Neural progenitor cell (in vitro differentiated cells): ENCODE measurements around the gene ENDOG. TPM values are rescaled to one million over a fixed set of nuclear protein-coding genes. Genes with fewer than 3 reads are reported as not detected.

Experiments
- DNase-seq: peaks from one replicate; pipeline ENCODE4 v3.0.0-alpha.2; 2016; ENCODE audit warnings: low spot score
- H2AFZ ChIP-seq: fragments of 200-600 bp; sonication (generic); replicated peaks from 2 replicates; pipeline ENCODE4 v1.6.1; 2016; ENCODE audit warnings: antibody characterized with exemption
- H3F3A ChIP-seq: fragments of 200-600 bp; sonication (generic); 2 replicates; pipeline ENCODE4 v1.6.1; 2016; ENCODE audit warnings: antibody characterized with exemption, low read depth
- H3K27ac ChIP-seq: fragments of 200-600 bp; sonication (generic); 2 replicates; pipeline ENCODE4 v1.5.1; 2016; ENCODE audit warnings: mild to moderate bottlenecking
- H3K27me3 ChIP-seq: fragments of 200-600 bp; sonication (generic); 2 replicates; pipeline ENCODE4 v1.6.1; 2016; ENCODE audit warnings: mild to moderate bottlenecking, moderate library complexity
- H3K36me3 ChIP-seq: fragments of 200-600 bp; sonication (generic); 2 replicates; pipeline ENCODE4 v1.5.1; 2016
- H3K4me1 ChIP-seq: fragments of 200-600 bp; sonication (generic); 2 replicates; pipeline ENCODE4 v1.6.1; 2016; ENCODE audit warnings: mixed run types
- H3K4me2 ChIP-seq: fragments of 200-600 bp; sonication (generic); 2 replicates; pipeline ENCODE4 v1.6.1; 2016
- H3K4me3 ChIP-seq: fragments of 200-600 bp; sonication (generic); 2 replicates; pipeline ENCODE4 v1.5.1; 2016
- H3K79me2 ChIP-seq: fragments of 200-600 bp; sonication (generic); 2 replicates; pipeline ENCODE4 v1.6.1; 2016; ENCODE audit warnings: low read depth
- H3K9ac ChIP-seq: fragments of 200-600 bp; sonication (generic); 2 replicates; pipeline ENCODE4 v1.6.1; 2016
- H3K9me3 ChIP-seq: fragments of 200-600 bp; sonication (generic); 2 replicates; pipeline ENCODE4 v1.5.1; 2016; ENCODE audit warnings: low read depth
- H4K20me1 ChIP-seq: fragments of 200-600 bp; sonication (generic); 2 replicates; pipeline ENCODE4 v1.6.1; 2016; ENCODE audit warnings: low read depth
- H3K27ac Mint-ChIP-seq: 3 replicates; pipeline ENCODE4 v1.8.0; 2021; ENCODE audit warnings: mixed read lengths
- H3K27me3 Mint-ChIP-seq: 2 replicates; pipeline ENCODE4 v1.8.0; 2022; ENCODE audit warnings: low read depth, mild to moderate bottlenecking, inconsistent platforms, moderate library complexity, mixed read lengths; ENCODE audit not compliant: insufficient read depth
- H3K36me3 Mint-ChIP-seq: 3 replicates; pipeline ENCODE4 v1.8.0; 2021; ENCODE audit warnings: mixed read lengths
- H3K4me1 Mint-ChIP-seq: 3 replicates; pipeline ENCODE4 v1.8.0; 2021; ENCODE audit warnings: mixed read lengths
- H3K4me3 Mint-ChIP-seq: 3 replicates; pipeline ENCODE4 v1.8.0; 2021; ENCODE audit warnings: mild to moderate bottlenecking, moderate library complexity, mixed read lengths
- H3K9me3 Mint-ChIP-seq: 3 replicates; pipeline ENCODE4 v1.8.0; 2020; ENCODE audit warnings: mixed read lengths
- EZH2 ChIP-seq: fragments of 200-600 bp; sonication (generic); IDR thresholded peaks from 2 replicates; pipeline ENCODE4 v1.6.1; 2017; ENCODE audit warnings: antibody characterized with exemption, mild to moderate bottlenecking, moderate library complexity
- EZH2phosphoT487 ChIP-seq: fragments of 200-600 bp; sonication (generic); IDR thresholded peaks from 2 replicates; pipeline ENCODE4 v1.6.1; 2017; ENCODE audit warnings: antibody characterized with exemption
- total RNA-seq: library from RNA; depleted of rRNA; stranded (reverse); fragments of >200 nt; gene quantifications from 2 replicates; pipeline ENCODE4 v1.2.3, GENCODE V29; 2015; ENCODE audit warnings: low replicate concordance
- TF ChIP-seq, protein P1 (sequence below): fragments of 200-600 bp; sonication (generic); IDR thresholded peaks from 2 replicates; pipeline ENCODE4 v1.5.1; 2017; ENCODE audit warnings: antibody characterized with exemption, mild to moderate bottlenecking

ENDOG gene
- total RNA-seq, 1 donor from 2014 or later, result 3.2 TPM

DNA sequence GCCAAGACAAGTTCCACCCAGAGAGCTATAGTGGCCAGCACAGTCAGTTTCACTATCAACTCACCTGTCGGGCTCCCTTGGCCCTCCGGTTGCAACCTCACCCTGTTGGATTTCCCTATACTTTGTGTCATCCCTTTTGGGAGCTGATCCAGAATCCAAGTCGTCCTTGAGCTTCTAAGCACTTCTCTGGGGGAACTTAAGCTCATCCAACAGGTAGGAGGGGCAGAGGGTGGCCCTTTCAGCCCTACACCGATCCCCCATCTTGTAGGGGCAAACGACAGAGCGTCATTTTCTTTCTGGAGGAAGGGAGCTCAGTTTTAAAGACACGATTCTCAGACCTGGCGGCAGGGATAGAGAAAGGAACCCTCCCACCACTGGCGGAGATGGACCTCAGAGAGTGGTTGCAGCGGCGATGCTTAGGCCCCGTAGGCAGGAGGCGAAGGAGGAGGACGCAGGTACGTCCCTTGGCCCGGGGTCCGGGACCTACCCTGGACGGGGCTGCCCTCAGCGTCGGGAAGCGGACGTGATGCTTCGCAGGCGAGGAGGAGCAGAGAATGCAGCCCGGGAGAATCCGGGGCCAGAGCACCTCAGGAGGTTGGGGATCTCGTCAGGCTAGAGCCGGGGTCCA lies 47.1 kb upstream of the ENDOG start:
- H3K4me2 ChIP-seq, result peak overlapping the region; percentile 95
- no peaks in the 10 kb centered on the region for H3K27me3 ChIP-seq
- no peaks in the 10 kb centered on the region for H3K9me3 ChIP-seq
- Mint-ChIP-seq H3K9me3 (peaks cover 6% of the 10 kb centered on the region), H3K27ac (peak overlapping the region; percentile 95), H3K4me1 (peaks cover 17% of the 10 kb centered on the region), H3K27me3 (peaks cover 11% of the 10 kb centered on the region), H3K4me3 (peak overlapping the region; percentile 97), H3K36me3 (no peaks in the 10 kb centered on the region)
- peak overlapping the region; percentile 86 for H2AFZ ChIP-seq
- peak overlapping the region; percentile 84 for H3K9ac ChIP-seq
- H3K36me3 ChIP-seq, result no peaks in the 10 kb centered on the region
- no peak for DNase-seq
- peaks cover 24% of the 10 kb centered on the region for H3K79me2 ChIP-seq
- TF ChIP-seq EZH2 (no peak), EZH2phosphoT487 (no peak)
- TF ChIP-seq, protein P1, sequence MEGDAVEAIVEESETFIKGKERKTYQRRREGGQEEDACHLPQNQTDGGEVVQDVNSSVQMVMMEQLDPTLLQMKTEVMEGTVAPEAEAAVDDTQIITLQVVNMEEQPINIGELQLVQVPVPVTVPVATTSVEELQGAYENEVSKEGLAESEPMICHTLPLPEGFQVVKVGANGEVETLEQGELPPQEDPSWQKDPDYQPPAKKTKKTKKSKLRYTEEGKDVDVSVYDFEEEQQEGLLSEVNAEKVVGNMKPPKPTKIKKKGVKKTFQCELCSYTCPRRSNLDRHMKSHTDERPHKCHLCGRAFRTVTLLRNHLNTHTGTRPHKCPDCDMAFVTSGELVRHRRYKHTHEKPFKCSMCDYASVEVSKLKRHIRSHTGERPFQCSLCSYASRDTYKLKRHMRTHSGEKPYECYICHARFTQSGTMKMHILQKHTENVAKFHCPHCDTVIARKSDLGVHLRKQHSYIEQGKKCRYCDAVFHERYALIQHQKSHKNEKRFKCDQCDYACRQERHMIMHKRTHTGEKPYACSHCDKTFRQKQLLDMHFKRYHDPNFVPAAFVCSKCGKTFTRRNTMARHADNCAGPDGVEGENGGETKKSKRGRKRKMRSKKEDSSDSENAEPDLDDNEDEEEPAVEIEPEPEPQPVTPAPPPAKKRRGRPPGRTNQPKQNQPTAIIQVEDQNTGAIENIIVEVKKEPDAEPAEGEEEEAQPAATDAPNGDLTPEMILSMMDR, result no peak
- H3K27ac ChIP-seq, result peak overlapping the region; percentile 22
- peak overlapping the region; percentile 95 for H3K4me3 ChIP-seq
- no peaks in the 10 kb centered on the region for H3K4me1 ChIP-seq
- peaks cover 10% of the 10 kb centered on the region for H4K20me1 ChIP-seq
- H3F3A ChIP-seq, result peaks cover 24% of the 10 kb centered on the region

DNA sequence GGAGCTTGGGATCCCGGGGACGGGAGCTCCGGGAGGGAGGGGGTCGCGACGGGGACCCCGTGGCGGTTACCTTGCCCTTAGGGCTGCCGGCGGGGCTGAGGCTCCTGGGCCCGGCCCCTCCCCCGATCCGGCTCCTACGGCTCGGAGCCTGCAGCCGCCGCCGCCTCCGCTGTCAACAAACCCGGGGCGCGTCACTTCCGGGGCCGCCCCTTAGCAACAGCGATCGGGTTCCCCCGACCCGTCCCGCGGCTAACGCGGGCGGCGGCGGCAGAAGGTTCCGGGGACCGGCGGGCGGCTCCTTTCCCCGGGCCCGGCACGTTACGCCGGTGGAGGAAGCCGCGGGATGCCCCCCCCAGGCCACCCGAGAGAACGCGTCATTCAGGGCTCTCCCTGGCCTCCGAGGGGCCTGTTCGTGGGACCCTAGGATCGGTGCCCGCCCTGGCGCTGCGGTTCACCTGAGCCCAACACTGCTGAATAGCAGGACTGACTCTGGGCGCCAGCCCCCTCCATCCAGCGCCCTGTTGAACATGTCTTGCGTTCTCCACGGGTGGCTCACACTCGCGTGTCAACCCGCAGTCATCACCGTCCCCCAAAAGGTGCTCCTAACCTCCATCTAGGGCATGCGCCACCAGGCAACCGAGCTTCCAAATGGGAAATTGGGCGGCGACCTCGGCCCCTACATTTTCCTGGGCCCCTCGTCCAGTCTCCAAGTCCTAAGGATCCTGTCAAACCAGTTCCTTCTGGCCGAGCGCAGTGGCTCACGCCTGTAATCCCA lies 46.4 kb upstream of the ENDOG start, which contains the start of gene ZER1:
TSS of gene ZER1 (minus strand) at position 183 of the 775 bp plus-strand sequence. CDS start 16,362 bp downstream, outside the sequence.
- DNase-seq, result peak; percentile 97
- H3K27me3 Mint-ChIP-seq, result peaks cover 11% of the 10 kb centered on the region
- H3K27ac Mint-ChIP-seq, result peak within 1 kb of the TSS; percentile 95
- peak within 1 kb of the TSS; percentile 84 for H3K9ac ChIP-seq
- H3K4me3 ChIP-seq, result peak within 1 kb of the TSS; percentile 95
- H3F3A ChIP-seq, result peaks cover 24% of the 10 kb centered on the region
- no peaks in the 10 kb centered on the region for H3K27me3 ChIP-seq
- peak within 1 kb of the TSS; percentile 95 for H3K4me2 ChIP-seq
- peaks cover 17% of the 10 kb centered on the region for H3K4me1 Mint-ChIP-seq
- no peaks in the 10 kb centered on the region for H3K9me3 ChIP-seq
- H3K4me1 ChIP-seq, result no peaks in the 10 kb centered on the region
- H2AFZ ChIP-seq, result peak within 1 kb of the TSS; percentile 91
- peaks cover 6% of the 10 kb centered on the region for H3K9me3 Mint-ChIP-seq
- peaks cover 24% of the 10 kb centered on the region for H3K79me2 ChIP-seq
- TF ChIP-seq, protein P1, result no peak
- TF ChIP-seq EZH2 (no peak), EZH2phosphoT487 (no peak)
- H3K36me3 Mint-ChIP-seq, result no peaks in the 10 kb centered on the region
- peaks cover 10% of the 10 kb centered on the region for H4K20me1 ChIP-seq
- H3K4me3 Mint-ChIP-seq, result peak within 1 kb of the TSS; percentile 97
- H3K36me3 ChIP-seq, result no peaks in the 10 kb centered on the region
- peak within 1 kb of the TSS; percentile 72 for H3K27ac ChIP-seq

DNA sequence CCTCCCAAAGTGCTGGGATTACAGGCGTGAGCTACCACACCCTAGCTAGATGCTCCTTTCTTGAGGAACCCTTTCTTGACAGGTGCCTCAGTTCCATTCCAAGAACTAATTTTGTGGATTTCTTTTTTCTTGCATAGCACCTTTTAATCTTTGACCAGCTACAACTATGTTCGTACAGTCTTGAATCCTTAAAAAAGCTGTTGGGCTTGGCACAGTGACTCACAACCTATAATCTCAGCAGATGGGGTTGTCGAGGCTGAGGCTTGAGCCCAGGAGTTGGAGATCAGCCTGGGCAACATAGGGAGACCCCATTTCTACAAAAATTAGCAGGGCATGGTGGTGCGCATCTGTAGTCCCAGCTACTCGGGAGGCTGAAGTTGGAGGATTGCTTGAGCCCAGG lies 45.3 kb upstream of the ENDOG start:
- H3K4me3 Mint-ChIP-seq, result peak overlapping the region; percentile 64
- no peak overlapping the region for H3K27ac ChIP-seq
- no peak overlapping the region for H2AFZ ChIP-seq
- DNase-seq, result no peak
- H3K27me3 Mint-ChIP-seq, result peaks cover 12% of the 10 kb centered on the region
- no peaks in the 10 kb centered on the region for H3K36me3 Mint-ChIP-seq
- H3K27ac Mint-ChIP-seq, result no peak overlapping the region
- H3K9me3 ChIP-seq, result no peaks in the 10 kb centered on the region
- H3K4me3 ChIP-seq, result no peak overlapping the region
- TF ChIP-seq, protein P1, result no peak
- TF ChIP-seq EZH2phosphoT487, result no peak
- no peak for TF ChIP-seq EZH2
- peaks cover 10% of the 10 kb centered on the region for H4K20me1 ChIP-seq
- no peaks in the 10 kb centered on the region for H3K27me3 ChIP-seq
- no peak overlapping the region for H3K9ac ChIP-seq
- H3K4me2 ChIP-seq, result no peak overlapping the region
- H3K9me3 Mint-ChIP-seq, result peaks cover 6% of the 10 kb centered on the region
- no peaks in the 10 kb centered on the region for H3K36me3 ChIP-seq
- no peaks in the 10 kb centered on the region for H3K4me1 ChIP-seq
- peaks cover 24% of the 10 kb centered on the region for H3F3A ChIP-seq
- peaks cover 17% of the 10 kb centered on the region for H3K4me1 Mint-ChIP-seq
- H3K79me2 ChIP-seq, result peaks cover 24% of the 10 kb centered on the region
